Mucosa of rectum (tissue), 2 donors: ENCODE data around the gene FHAD1.

ENCODE experiments used
- H3K27ac ChIP-seq, 2 donors: one replicate each; pipeline ENCODE4 v1.7.0; 2013; ENCODE audit warnings: inconsistent platforms in 2 of 2, low read depth in 2 of 2, low read length in 2 of 2
- H3K27me3 ChIP-seq, 2 donors: one replicate each; pipeline ENCODE4 v1.7.0; 2013; ENCODE audit warnings: low read length in 2 of 2; ENCODE audit not compliant: control insufficient read depth in 2 of 2, insufficient read depth in 2 of 2
- H3K36me3 ChIP-seq, 2 donors: one replicate each; pipeline ENCODE4 v1.7.0; 2013; ENCODE audit warnings: low read length in 2 of 2; ENCODE audit not compliant: control insufficient read depth in 2 of 2, insufficient read depth in 2 of 2
- H3K4me1 ChIP-seq, 2 donors: one replicate each; pipeline ENCODE4 v1.7.0; 2013; ENCODE audit warnings: low read length in 2 of 2, mild to moderate bottlenecking in 1 of 2; ENCODE audit not compliant: control insufficient read depth in 2 of 2, insufficient read depth in 2 of 2
- H3K4me3 ChIP-seq, 2 donors: one replicate each; pipeline ENCODE4 v1.7.0; 2013; ENCODE audit warnings: low read length in 2 of 2
- H3K9ac ChIP-seq, 2 donors: one replicate each; pipeline ENCODE4 v1.7.0; 2013; ENCODE audit warnings: low read length in 2 of 2, low read depth in 1 of 2, mild to moderate bottlenecking in 1 of 2
- H3K9me3 ChIP-seq, 2 donors: one replicate each; pipeline ENCODE4 v1.7.0; 2013; ENCODE audit warnings: low read length in 2 of 2; ENCODE audit not compliant: control insufficient read depth in 2 of 2
- donor health status: healthy.
- donor health status: Normal muscosa, but diverticular disease.

The FHAD1 gene

GRCh38 chr1:15441247-15441646, 194.2 kb downstream of the FHAD1 start:
- Histone ChIP-seq H3K9ac (no peak overlapping the region), H3K4me3 (no peak overlapping the region), H3K27me3 (peaks cover 0 to 5% of the 10 kb centered on the region in 2 donors), H3K27ac (no peak overlapping the region), H3K9me3 (no peaks in the 10 kb centered on the region), H3K4me1 (no peaks in the 10 kb centered on the region), H3K36me3 (no peaks in the 10 kb centered on the region)

GRCh38 chr1:15442119-15442518, 195.1 kb downstream of the FHAD1 start:
- H3K36me3 ChIP-seq, result no peaks in the 10 kb centered on the region
- H3K4me1 ChIP-seq, result no peaks in the 10 kb centered on the region
- no peak overlapping the region for H3K4me3 ChIP-seq
- no peaks in the 10 kb centered on the region for H3K9me3 ChIP-seq
- no peak overlapping the region for H3K9ac ChIP-seq
- H3K27ac ChIP-seq, result no peak overlapping the region
- H3K27me3 ChIP-seq, result peaks cover 0 to 6% of the 10 kb centered on the region in 2 donors

- no peaks in the 10 kb centered on the region for H3K9me3 ChIP-seq
- no peaks in the 10 kb centered on the region for H3K4me1 ChIP-seq
- H3K27me3 ChIP-seq, result peaks cover 0 to 6% of the 10 kb centered on the region in 2 donors
- no peaks in the 10 kb centered on the region for H3K36me3 ChIP-seq
- no peak overlapping the region for H3K4me3 ChIP-seq
- no peak overlapping the region for H3K9ac ChIP-seq
- no peak overlapping the region for H3K27ac ChIP-seq
Measured at GRCh38 chr1:15442759-15443158, 195.7 kb downstream of the FHAD1 start.

- H3K27ac ChIP-seq, result no peak overlapping the region
- H3K27me3 ChIP-seq, result peaks cover 0 to 6% of the 10 kb centered on the region in 2 donors
- no peaks in the 10 kb centered on the region for H3K9me3 ChIP-seq
- no peak overlapping the region for H3K9ac ChIP-seq
- H3K4me3 ChIP-seq, result no peak overlapping the region
- no peaks in the 10 kb centered on the region for H3K4me1 ChIP-seq
- no peaks in the 10 kb centered on the region for H3K36me3 ChIP-seq
Measured at GRCh38 chr1:15443281-15443680, 196.3 kb downstream of the FHAD1 start.

- Histone ChIP-seq H3K4me3 (no peak overlapping the region), H3K27me3 (peaks cover 0 to 6% of the 10 kb centered on the region in 2 donors), H3K36me3 (no peaks in the 10 kb centered on the region), H3K4me1 (no peaks in the 10 kb centered on the region), H3K27ac (no peak overlapping the region), H3K9me3 (no peaks in the 10 kb centered on the region), H3K9ac (no peak overlapping the region)
Measured at GRCh38 chr1:15444468-15445389, 197.7 kb downstream of the FHAD1 start.

- peaks cover 0 to 6% of the 10 kb centered on the region in 2 donors for H3K27me3 ChIP-seq
- no peaks in the 10 kb centered on the region for H3K9me3 ChIP-seq
- no peak overlapping the region for H3K9ac ChIP-seq
- no peaks in the 10 kb centered on the region for H3K36me3 ChIP-seq
- no peaks in the 10 kb centered on the region for H3K4me1 ChIP-seq
- H3K27ac ChIP-seq, result no peak overlapping the region
- H3K4me3 ChIP-seq, result no peak overlapping the region
Measured at GRCh38 chr1:15445390-15446122, 198.5 kb downstream of the FHAD1 start.

- no peaks in the 10 kb centered on the region for H3K9me3 ChIP-seq
- no peaks in the 10 kb centered on the region for H3K4me1 ChIP-seq
- no peak overlapping the region for H3K9ac ChIP-seq
- H3K36me3 ChIP-seq, result no peaks in the 10 kb centered on the region
- no peak overlapping the region for H3K4me3 ChIP-seq
- no peak overlapping the region for H3K27ac ChIP-seq
- peaks cover 0 to 6% of the 10 kb centered on the region in 2 donors for H3K27me3 ChIP-seq
Measured at GRCh38 chr1:15446212-15446611, 199.2 kb downstream of the FHAD1 start.
